Stimulated activated CD8-positive, alpha-beta memory T cell treated with anti-CD3 and anti-CD28 coated beads, Interleukin-2, amount 100 ng/mL, for 1 hour (primary cell): Measurements from ENCODE around the gene USP48.
"Not testable (repeated sequence)": the region's sequence is repeated elsewhere in the genome, so short reads cannot be mapped to it uniquely, and the experiment has no call there.

Experiments used
- DNase-seq, 2 donors: peaks; one replicate each; pipeline ENCODE4 v3.0.0-alpha.2; 2020; ENCODE audit warnings: low read depth in 2 of 2

Gene USP48

GRCh38 chr1:21782868-21783678, at the start of gene USP48:
Gene USP48 (minus strand): TSS chr1:21783149. CDS start chr1:21782957, 192 bp downstream.
- DNase-seq, result peak; percentile 92 to 93

- no peak for DNase-seq
Observed at GRCh38 chr1:21831454-21831970, 48.6 kb upstream of the USP48 start.

- DNase-seq, result no peak
Observed at GRCh38 chr1:21830792-21831453, 48.0 kb upstream of the USP48 start.

GRCh38 chr1:21829294-21829693, 46.3 kb upstream of the USP48 start:
- DNase-seq, result no peak

- DNase-seq, result no peak
Observed at GRCh38 chr1:21828506-21829210, 45.7 kb upstream of the USP48 start.

- no peak for DNase-seq
Observed at GRCh38 chr1:21828075-21828474, 45.1 kb upstream of the USP48 start.

- no peak for DNase-seq
Observed at GRCh38 chr1:21827141-21827679, 44.3 kb upstream of the USP48 start.

GRCh38 chr1:21826694-21827093, 43.7 kb upstream of the USP48 start:
- not testable (repeated sequence) for DNase-seq

GRCh38 chr1:21825393-21825792, 42.4 kb upstream of the USP48 start:
- no peak for DNase-seq

GRCh38 chr1:21824926-21825325, 42.0 kb upstream of the USP48 start:
- no peak for DNase-seq

GRCh38 chr1:21823980-21824702, 41.2 kb upstream of the USP48 start:
- DNase-seq, result no peak

- no peak for DNase-seq
Observed at GRCh38 chr1:21823206-21823979, 40.4 kb upstream of the USP48 start.

GRCh38 chr1:21822349-21822748, 39.4 kb upstream of the USP48 start:
- no peak for DNase-seq

GRCh38 chr1:21821385-21822019, 38.6 kb upstream of the USP48 start:
- DNase-seq, result no peak

- no peak for DNase-seq
Observed at GRCh38 chr1:21820597-21821232, 37.8 kb upstream of the USP48 start.

GRCh38 chr1:21818656-21819055, 35.7 kb upstream of the USP48 start:
- DNase-seq, result no peak

GRCh38 chr1:21816602-21817302, 33.8 kb upstream of the USP48 start:
- DNase-seq, result no peak

GRCh38 chr1:21815724-21816321, 32.9 kb upstream of the USP48 start:
- no peak for DNase-seq
